Heart right ventricle (tissue), 16 donors: Measurements from ENCODE around the gene FMN2. TPM values are rescaled to one million over a fixed set of nuclear protein-coding genes. Genes with fewer than 3 reads are reported as not detected.

Experiments used
- ATAC-seq, 8 donors: fragments of 200-7000 bp; cut with Tn5 transposase; one replicate each; pipeline ENCODE4 v1.9.1; 2020; ENCODE audit warnings: mild to moderate bottlenecking in 8 of 8, moderate library complexity in 8 of 8, moderate number of reproducible peaks in 1 of 8
- DNase-seq, 2 donors: peaks; one replicate each; pipeline ENCODE4 v3.0.0-alpha.2; 2020
- H3K27ac ChIP-seq, 10 donors: fragments of 200-600 bp; sonication (generic) in 2 of 10; one replicate each; pipeline versions ENCODE4 v1.5.0 to v1.8.0; 2020 to 2022; ENCODE audit warnings: mild to moderate bottlenecking in 3 of 10
- H3K27me3 ChIP-seq, 7 donors: fragments of 200-600 bp; one replicate each; pipeline ENCODE4 v1.8.0; 2021 to 2022; ENCODE audit warnings: mild to moderate bottlenecking in 2 of 7
- H3K36me3 ChIP-seq, 9 donors: fragments of 200-600 bp; sonication (generic) in 1 of 9; one replicate each; pipeline versions ENCODE4 v1.5.0 to v1.8.0; 2020 to 2022; ENCODE audit warnings: mild to moderate bottlenecking in 2 of 9
- H3K4me1 ChIP-seq, 9 donors: fragments of 200-600 bp; sonication (generic) in 1 of 9; one replicate each; pipeline versions ENCODE4 v1.5.0 to v1.8.0; 2020 to 2022; ENCODE audit warnings: mild to moderate bottlenecking in 4 of 9
- H3K4me3 ChIP-seq, 10 donors: fragments of 200-600 bp; sonication (generic) in 2 of 10; one replicate each; pipeline versions ENCODE4 v1.5.0 to v1.8.0; 2020 to 2022; ENCODE audit warnings: mild to moderate bottlenecking in 7 of 10, moderate library complexity in 2 of 10
- H3K9me3 ChIP-seq, 11 donors: fragments of 200-600 bp in 10 of 11; sonication (generic) in 2 of 11; one replicate each; pipeline versions ENCODE4 v1.5.0 to v1.8.0; 2013 to 2022; ENCODE audit warnings: mild to moderate bottlenecking in 2 of 11, control low read depth in 1 of 11, moderate library complexity in 1 of 11
- WGBS, 2 donors: extraction: QIAGEN DNeasy Blood & Tissue Kit; methylation state at CpG; one replicate each; pipeline ENCODE4 v1.1.7; 2013; ENCODE audit warnings: inconsistent platforms in 1 of 2; 5-methylcytosine and 5-hydroxymethylcytosine counted together
- intact Hi-C, 10 donors: fragments of 100-400 bp; cut with DNase I; formaldehyde crosslinking; loops; one replicate each; pipeline versions ENCODE4 v1.11.1 to v1.14.2; 2022
- polyA plus RNA-seq, 2 donors: library from polyadenylated mRNA; stranded (reverse); fragments of 200-250 nt; gene quantifications; one replicate each; pipeline ENCODE4 v1.2.3, GENCODE V29; 2013
- total RNA-seq, 10 donors: library from RNA; stranded (reverse); fragmentation: NEBNext Ultra II Directional in 3 of 10; extraction: Animal tissue kit (Norgen Biotek cat#: 25700) in 3 of 10; gene quantifications; one replicate each; pipeline versions ENCODE4 v1.2.1 to v1.2.4, GENCODE V29; 2021 to 2023
- TF ChIP-seq, protein P1 (sequence below), 9 donors: fragments of 200-600 bp; sonication (generic) in 2 of 9; IDR thresholded peaks; one replicate each; pipeline versions ENCODE4 v1.5.0 to v1.8.0; 2021 to 2022; ENCODE audit warnings: antibody characterized with exemption in 9 of 9, mild to moderate bottlenecking in 5 of 9, moderate library complexity in 1 of 9
- donor health status: Arrhythmogenic right ventricular cardiomyopathy.
- donor health status: ischemic (EF 13 %, LVEDD 7.1; RV severe dilation, severe dysfunction).
- donor health status: healthy with polysubstance abuse.
- donor health status: DM: no; HTN: yes; CAD: no.
- donor health status: DM: no; HTN: no; CAD: no.
- donor health status: ischemic (EF 25% LVEDD 6.9; RV normal size, moderate dysfunction).
- donor health status: ischemic (EF 25% LVEDD 5.7; RV mildly dilated, moderate dysfunction).
- donor health status: healthy.
- donor health status: DM: yes; HTN: yes; CAD: no.
- donor health status: Ischemic cardiomyopathy.
- donor health status: ischemic (EF 35%, LVEDD 5.7; RV mildly dilated, moderate dysfunction).
- donor health status: nonischemic (EF 11% LVEDD 7.7; RV severe dilation, severe dysfunction).
- donor health status: DM: yes; HTN: yes; CAD: no.
- donor health status: PGD.
- donor health status: ischemic (EF 29% LVEDD 5.4; RV normal size, mild dysfunction).
- donor health status: nonischemic (EF 23%, LVEDD 6.1; RV moderate dilation, normal function).

Gene FMN2
- total and polyA plus RNA-seq, 12 donors, result 0.03 to 0.70 (median 0.12) TPM; not detected in 9

DNA sequence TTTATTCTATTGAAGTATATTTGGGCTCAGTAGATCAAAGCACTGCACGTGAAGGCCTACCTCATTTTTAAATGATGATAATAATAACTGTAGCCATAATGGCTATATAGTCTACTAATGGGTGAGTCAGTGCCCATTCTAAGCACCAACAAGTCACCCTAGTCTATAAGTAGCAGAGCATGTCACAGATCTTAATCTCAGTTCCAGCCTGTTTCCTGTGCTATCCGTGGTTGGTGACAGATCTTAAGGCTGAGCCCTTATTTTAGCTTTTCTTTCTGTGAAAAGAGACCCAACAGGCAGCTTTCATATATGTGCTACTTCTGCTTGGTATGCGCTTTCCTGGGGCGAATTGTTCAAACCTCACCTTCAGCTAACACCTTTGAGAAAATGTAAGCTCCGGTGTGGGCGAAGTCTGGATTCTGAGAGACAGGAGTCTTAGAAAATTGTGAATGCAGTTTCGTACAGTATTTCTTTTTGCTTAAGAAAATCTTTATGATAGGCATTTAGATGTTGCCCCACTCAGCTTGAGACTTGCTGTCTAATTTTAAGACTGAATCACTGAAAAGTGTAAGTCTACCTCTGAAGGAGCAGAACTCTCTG is 59.6 kb downstream of the FMN2 start:
- DNase-seq (no peak), ATAC-seq (no peak)
- H3K4me1 ChIP-seq, result no peaks in the 10 kb centered on the region
- H3K27me3 ChIP-seq, result peaks cover 0 to 4% (median 0%) of the 10 kb centered on the region in 7 donors
- H3K9me3 ChIP-seq, result no peaks in the 10 kb centered on the region
- intact Hi-C loops, result loop anchor here in 2 of 10 donors (5.0 to 10.0 kb wide), 2 partner anchors 124 to 126 kb away; no protein-coding TSS in a partner anchor
- no peaks in the 10 kb centered on the region for H3K36me3 ChIP-seq
- H3K4me3 ChIP-seq, result no peak overlapping the region
- 78 to 84% methylated on average over 7 of the region's 7 CpGs for WGBS, 2 donors
- TF ChIP-seq, protein P1, sequence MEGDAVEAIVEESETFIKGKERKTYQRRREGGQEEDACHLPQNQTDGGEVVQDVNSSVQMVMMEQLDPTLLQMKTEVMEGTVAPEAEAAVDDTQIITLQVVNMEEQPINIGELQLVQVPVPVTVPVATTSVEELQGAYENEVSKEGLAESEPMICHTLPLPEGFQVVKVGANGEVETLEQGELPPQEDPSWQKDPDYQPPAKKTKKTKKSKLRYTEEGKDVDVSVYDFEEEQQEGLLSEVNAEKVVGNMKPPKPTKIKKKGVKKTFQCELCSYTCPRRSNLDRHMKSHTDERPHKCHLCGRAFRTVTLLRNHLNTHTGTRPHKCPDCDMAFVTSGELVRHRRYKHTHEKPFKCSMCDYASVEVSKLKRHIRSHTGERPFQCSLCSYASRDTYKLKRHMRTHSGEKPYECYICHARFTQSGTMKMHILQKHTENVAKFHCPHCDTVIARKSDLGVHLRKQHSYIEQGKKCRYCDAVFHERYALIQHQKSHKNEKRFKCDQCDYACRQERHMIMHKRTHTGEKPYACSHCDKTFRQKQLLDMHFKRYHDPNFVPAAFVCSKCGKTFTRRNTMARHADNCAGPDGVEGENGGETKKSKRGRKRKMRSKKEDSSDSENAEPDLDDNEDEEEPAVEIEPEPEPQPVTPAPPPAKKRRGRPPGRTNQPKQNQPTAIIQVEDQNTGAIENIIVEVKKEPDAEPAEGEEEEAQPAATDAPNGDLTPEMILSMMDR (IDR thresholded peaks at IDR 0.05), result no peak
- no peak overlapping the region for H3K27ac ChIP-seq

DNA sequence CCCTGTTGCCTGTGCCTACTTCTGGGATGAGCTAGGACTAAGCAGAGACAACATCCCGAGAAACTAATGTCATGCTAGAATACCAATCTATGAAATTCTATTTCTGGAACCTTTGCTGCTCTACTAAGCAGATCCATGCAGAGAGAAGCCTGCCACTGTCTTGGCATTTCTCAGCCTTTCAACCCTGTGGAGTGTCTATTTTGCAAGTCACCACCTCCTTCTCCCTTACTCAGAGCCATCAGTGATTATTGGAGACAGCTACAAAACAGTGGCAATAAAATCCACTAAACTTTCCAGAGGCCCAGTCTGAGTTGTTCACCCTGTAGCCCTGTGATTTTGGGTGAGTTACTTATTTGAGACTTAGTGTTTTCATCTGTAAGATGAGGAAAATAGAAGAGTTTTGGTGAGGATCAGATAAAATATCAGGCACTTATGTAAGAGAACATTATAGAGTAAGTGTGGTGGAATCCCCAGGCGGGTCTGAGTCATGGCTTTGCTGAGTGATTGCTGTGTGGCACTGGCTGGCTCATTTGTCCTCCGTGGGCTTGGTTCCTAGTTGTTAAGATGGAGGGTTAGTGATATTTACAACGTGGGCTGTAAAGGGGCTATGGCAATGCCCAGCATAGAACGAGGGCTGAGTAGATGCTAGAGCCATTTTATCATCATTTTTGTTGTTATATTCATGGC is 61.1 kb downstream of the FMN2 start:
- Histone ChIP-seq H3K36me3 (no peaks in the 10 kb centered on the region), H3K27me3 (no peaks in the 10 kb centered on the region), H3K4me3 (no peak overlapping the region), H3K9me3 (no peaks in the 10 kb centered on the region), H3K4me1 (no peaks in the 10 kb centered on the region), H3K27ac (no peak overlapping the region)
- no peak for ATAC-seq
- no peak for DNase-seq
- 60 to 64% methylated on average over 5 of the region's 5 CpGs for WGBS, 2 donors
- intact Hi-C loops, result loop anchor here in 2 of 10 donors (5.0 to 10.0 kb wide), 2 partner anchors 125 to 128 kb away; no protein-coding TSS in a partner anchor
- TF ChIP-seq, protein P1 (IDR thresholded peaks at IDR 0.05), result no peak

DNA sequence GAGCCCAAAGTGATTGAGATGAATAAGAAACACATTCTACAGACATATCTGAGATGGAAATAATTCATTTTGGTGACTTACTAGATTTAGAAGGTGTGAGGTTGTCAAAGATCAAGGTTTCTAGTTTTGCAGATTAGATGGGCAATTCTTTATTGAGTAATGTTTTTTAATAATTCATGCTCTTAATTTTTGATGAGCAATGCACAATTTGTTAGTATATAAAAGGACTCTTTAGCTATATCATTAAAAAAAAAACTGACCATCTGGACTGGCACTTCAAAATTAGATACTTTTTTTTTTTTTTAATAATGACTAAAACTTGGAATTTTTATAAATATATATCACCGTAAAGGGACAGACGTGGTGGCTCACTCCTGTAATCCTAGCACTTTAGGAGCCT is 63.9 kb downstream of the FMN2 start:
- WGBS, 2 donors, result 89 to 94% methylated on average over 2 of the region's 2 CpGs
- DNase-seq, result no peak
- Histone ChIP-seq H3K4me1 (no peaks in the 10 kb centered on the region), H3K4me3 (no peak overlapping the region), H3K36me3 (no peaks in the 10 kb centered on the region), H3K27ac (no peak overlapping the region), H3K9me3 (peaks cover 0 to 8% (median 0%) of the 10 kb centered on the region in 11 donors), H3K27me3 (no peaks in the 10 kb centered on the region)
- no peak for ATAC-seq
- intact Hi-C loops, result loop anchor here in 1 of 10 donors (10.0 kb wide), 1 partner anchor 131 kb away; no protein-coding TSS in a partner anchor
- TF ChIP-seq, protein P1 (IDR thresholded peaks at IDR 0.05), result no peak

DNA sequence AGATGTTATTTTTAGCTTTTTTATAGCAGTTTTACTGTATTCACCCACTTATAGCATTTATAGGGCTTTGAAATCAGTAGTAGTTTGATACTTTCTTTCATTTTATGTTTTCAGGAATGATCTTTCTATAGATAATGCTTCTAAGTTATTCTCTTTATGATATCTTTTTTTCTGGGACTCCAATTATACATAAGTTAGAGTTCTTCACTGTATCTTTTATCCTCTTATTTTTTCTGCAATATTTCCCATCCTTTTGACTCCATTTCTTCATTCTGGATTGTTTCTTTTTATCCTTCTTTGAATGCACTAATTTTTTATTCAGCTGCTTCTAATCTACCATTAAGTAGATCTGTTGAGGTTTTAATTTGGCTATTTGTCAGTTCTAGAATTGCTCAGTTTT is 73.1 kb downstream of the FMN2 start:
- H3K27me3 ChIP-seq, result no peaks in the 10 kb centered on the region
- ATAC-seq (no peak), DNase-seq (no peak)
- H3K4me3 ChIP-seq, result no peak overlapping the region
- H3K36me3 ChIP-seq, result no peaks in the 10 kb centered on the region
- TF ChIP-seq, protein P1 (IDR thresholded peaks at IDR 0.05), result no peak
- intact Hi-C loops, result no loop called here
- H3K9me3 ChIP-seq, result peaks cover 0 to 44% (median 13%) of the 10 kb centered on the region in 11 donors
- no peaks in the 10 kb centered on the region for H3K4me1 ChIP-seq
- H3K27ac ChIP-seq, result no peak overlapping the region
